GM19193 (cell line): Measurements from ENCODE around the gene MAML3.

Experiments
- POLR2A ChIP-seq: IDR thresholded peaks from 4 replicates; pipeline ENCODE4 v1.6.1; 2011; ENCODE audit not compliant: insufficient read depth, insufficient read length; ENCODE audit errors: extremely low read depth

The MAML3 gene

DNA sequence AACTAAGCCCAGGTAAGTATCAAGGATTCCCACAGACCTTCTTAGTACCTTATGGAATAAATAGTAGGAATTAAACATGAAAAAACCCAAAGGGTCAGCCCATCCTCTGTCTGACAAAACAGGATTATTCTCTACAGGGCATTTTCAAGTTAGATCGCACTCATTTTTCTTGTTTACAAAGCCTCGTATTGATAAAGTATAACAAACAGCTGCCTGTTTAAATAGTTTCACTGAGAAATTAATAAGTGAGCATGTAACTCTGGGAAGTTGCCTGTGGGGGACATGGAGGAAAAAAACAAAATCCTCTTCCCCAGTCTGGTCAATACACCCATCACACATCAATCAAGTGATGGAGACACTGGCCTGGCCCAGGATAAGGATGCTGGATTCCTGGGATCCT lies 48.5 kb downstream of the MAML3 start:
- TF ChIP-seq POLR2A, result no peak

DNA sequence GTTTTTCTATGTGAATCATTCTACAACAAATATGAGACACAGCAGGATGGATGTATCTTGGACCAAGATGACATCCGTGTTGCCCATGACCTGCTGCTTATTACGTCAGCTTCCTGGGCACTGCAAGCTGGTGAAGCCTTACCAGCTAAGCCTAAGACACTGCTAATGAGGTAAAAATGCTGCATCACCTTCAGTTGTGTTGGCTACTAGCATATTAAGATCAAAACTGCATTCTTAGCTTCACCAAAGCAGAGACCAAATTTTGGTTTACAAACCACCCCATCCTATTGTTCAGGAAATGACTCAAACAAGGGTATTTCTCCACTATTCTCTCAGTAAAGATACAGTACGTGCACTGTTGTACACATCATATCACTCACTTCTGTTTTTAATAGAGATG lies 50.3 kb downstream of the MAML3 start:
- TF ChIP-seq POLR2A, result no peak

DNA sequence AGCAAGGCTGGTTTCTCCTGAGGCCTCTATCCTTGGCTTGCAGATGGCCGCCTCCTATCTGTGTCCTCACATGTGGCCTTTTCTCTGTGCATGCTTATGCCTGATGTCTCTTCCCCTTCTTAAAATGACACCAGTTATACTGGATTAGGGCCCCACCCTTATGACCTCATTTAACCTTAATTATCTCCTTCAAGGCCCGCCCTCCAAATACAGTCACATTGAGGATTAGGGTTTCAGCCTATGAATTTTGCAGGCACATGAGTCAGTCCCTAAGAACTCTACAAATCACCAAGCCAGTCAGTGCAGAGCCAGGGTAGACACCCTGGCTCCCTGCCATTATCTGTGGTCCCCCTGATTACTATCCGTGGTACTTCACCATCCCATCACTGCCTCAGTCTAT lies 51.6 kb downstream of the MAML3 start:
- TF ChIP-seq POLR2A, result no peak

DNA sequence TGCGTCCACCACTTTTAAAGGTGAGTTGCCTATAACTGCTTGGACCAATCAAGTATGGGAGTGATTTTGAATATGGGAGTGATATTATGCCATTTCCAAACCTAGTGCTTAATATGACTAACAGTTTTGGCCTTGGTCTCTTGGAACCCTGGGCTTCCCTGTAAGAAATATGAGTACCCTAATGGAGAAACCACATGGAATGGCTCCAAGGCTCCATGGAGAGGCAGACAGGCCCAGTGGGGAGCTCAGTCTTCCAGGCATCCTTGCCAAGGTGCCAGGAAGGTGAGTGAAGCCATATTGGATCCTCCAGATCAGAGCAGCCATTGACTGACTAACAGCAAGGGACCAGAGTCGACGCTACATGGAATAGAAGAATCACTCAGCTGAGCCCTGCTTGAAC lies 53.2 kb downstream of the MAML3 start:
- TF ChIP-seq POLR2A, result no peak

DNA sequence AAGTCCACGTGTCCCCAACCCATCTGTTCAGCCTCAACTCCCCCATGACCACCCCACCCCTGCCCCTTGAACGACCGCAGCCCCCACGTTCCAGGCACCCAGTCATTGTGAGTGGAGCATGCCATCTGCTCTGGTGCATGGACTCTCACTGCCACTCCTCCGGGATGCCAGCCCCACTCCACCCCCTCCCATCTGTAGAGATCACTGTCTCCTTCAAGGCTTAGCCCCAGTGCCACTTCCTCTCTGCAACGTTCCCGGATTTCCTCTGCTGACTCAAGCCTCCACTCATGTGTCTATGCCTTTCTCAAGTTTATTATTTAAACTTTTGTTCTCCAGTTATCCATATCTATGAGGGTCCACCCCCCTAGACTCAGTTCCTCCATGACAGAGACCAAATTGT lies 54.0 kb downstream of the MAML3 start:
- TF ChIP-seq POLR2A, result no peak

DNA sequence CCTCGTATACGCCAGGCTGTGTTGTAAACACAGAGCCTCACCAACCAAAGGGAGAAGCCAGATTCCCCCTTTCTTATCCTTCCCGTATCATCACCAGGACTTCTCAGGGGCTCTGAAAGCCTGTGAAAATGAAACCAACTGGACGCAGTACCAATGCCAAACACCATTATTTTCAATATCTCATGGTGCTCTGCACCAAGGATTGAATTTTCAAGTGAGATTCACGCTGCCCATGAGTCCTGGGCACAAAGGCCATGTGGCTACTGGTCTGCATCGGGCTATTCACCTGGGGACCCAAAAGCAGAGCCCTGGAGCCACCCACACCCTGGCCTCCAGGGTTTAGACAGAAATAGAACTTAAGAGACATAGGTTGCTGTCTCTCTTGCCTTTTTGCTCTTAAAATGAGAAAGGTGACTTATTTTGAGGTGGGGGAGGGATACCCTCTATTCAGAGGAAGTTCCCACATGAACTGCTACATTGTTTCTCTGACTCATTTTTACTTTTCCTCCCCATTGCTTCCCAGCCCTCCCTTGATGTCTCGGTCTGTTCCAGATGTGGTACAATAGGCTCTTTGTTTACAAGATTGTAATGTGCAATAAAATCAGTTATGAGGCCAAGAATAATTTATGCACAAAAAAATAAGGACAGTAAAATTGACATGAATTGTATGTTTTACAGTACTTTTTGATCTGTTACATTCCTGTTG lies 55.4 kb downstream of the MAML3 start:
- no peak for TF ChIP-seq POLR2A

DNA sequence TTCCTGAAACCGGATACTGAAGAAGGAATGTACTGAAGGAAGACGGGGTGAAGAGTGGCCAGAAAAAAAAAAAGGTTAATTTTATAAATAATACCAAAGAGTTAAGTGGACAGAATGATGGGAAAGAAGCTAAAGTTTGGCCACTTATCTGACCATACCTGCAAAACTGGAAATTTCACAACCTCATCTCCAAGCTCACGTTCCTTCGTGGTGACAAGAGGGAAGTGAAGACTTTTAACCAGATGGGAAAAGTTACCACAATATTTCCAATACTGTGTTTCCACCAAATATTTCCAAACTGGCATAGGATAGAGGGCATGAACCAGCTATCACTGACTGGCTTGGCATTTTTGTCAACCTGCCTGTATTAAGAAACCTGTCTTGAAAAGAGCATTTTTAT lies 56.4 kb downstream of the MAML3 start:
- no peak for TF ChIP-seq POLR2A

DNA sequence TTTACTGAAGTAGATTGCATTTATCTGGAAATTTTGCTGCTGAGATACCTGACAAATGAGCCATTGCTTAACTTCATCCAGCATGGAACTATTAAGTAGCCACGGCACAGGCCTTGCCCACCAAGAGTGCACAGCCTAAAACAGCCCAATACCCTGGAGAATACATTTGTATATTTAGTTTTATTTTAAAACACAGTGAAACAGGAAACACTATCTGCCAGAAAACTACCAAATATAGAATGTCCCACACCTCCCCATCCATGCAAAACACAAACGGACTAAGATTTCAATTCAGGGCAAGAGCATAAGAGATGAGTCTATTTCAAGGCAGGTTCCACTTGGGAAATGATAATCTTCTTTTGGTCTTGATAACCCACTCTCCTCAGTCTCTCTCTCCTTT lies 57.1 kb downstream of the MAML3 start:
- TF ChIP-seq POLR2A, result no peak

DNA sequence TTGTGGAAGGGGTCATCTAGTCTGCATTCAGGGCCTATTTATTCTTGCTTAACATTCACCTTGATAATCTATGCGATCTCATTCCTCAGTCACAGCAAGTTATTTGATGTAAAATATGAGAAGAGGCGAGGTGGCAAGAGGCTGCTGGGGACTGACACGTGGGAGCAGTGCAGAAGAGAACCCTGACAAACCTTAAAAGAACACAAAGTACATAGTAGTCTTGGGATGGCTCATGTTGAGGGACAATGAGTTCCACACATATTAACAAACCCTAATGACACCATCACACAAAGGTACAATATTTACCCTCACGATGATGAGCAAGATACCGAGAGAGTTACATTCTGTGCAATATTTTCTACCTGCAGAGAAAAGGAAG lies 57.5 kb downstream of the MAML3 start:
- no peak for TF ChIP-seq POLR2A

DNA sequence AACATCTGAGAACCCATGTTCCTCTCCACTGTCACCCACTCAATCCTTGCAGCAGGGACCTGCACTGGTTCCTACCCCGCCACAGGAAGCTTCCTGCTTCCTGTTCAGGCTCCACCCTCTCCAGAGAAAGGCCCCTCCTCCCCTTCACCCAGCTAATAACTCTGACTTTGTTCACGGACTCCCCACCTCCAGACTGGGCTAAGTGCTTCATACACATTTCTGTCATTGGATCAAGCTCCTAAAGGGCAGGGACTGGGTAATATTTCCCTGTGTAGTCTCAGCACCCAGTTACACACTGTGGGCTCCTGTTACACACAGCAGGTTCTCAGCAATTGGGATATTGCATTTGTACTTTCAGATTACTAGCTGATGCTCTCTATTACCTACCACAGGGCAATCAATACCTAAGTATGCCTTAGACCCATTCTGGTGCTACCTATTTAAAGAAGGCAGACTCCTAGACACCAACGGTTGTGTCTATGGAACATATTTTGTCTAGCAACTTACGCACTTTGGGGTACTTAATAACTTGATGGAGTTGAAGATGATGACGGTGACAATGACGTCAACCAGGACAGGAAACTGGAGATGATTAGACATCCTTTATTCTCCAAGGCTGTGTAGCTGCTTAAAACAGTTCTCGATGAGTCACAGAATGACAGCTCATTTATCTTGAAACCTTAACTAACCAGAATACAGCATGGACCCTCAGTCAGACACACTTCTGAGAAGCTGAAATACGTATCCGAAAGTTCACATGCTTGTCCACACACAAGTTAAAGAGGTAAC lies 58.1 kb downstream of the MAML3 start:
- TF ChIP-seq POLR2A, result no peak

DNA sequence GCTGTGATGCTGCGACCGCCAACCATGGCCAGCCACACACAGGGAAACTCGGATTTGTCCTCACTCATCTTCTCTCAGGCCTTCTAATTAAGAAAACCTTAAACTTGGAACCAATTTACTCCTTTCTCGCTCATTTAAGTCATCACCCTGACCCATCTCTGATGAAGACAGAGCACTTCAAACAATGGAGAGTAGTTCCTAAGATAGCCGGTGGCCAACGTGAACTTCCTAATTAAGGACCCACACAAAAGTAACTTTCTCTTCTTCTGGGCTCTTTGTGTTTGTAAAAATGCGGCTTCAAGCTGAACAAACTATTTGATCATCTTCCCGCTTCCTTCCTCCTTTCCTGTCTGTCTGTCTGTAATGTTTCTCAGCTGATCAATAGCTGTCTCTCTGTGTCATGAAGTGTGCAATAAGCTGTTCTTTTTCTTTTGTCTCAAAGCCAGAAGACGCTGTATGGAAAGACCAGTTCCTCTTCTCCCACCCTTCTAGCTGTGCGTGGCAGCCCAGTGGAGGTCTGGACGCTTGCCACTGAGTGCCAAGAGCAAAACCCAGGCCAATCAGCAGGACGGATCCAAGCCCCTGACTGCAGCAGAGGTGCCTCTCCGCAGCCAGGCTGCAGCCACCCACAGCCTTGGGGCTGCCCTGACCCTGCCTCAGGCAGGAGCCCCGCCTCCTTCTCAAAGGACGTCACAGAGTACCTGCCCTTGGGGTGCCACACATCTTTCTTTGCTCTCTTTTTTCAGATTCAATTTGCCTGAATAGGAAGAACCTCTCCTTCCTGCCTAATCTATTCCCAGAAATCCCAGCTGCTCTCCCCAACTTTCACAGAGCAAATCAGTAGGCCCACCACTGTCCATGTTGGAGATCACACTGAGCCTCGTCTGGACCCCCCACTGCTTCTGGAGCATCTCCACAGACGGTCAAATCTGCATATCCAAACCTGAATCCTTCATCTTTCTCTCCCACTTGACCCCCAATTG lies 59.3 kb downstream of the MAML3 start:
- no peak for TF ChIP-seq POLR2A

DNA sequence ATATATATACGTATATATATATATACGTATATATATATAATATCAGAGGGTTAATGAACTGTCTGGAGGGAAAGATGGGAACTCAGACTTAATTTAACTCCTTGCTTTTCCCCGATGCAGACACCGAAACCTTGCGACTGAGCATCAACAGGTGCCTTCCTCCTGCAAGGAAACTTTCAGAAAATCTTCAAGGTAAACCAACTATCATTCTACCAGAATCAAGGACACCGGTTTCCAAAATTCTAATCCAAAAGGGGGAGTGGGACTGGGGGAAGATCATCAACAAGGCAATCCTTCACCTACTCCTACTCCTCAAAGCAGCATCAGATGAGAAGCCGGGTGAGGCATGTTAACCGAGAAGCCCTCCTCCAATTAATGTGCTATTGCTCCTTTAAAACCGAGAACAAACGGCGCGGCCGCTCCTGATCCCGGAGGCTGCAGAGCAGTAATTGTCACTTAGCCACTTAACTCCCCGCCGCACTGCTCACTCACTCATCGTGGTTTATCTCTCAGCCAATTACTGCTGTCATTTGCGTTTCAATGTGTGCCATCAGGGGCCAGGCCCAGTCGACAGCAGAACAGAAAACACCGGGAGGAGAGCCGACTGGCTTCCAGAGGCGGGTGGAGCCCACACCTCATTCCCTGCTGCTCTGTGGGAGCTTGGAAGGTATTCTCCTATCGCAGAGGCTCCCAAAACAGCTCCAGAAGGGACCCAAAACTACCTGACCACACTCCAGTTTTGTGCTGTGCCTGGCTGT lies 61.7 kb downstream of the MAML3 start:
- no peak for TF ChIP-seq POLR2A

DNA sequence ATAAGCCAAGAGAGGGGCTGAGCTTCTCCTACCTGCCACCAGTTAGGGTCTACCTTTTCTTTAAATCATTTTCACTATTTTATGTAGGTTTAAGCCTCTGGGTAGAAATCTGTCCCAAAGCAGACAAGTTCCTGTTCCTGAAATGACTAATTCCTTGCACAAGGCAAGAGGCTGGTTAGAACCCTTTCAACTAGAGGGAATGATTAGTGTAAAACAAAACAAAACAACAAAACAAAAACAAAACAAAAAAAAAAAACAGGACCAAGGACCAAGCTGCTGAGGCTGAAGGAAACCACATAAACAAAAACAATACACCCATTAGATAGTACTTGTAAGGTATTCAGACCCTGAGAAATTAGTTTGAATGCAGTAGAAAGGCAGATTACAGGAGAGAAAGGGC lies 62.7 kb downstream of the MAML3 start:
- TF ChIP-seq POLR2A, result no peak

DNA sequence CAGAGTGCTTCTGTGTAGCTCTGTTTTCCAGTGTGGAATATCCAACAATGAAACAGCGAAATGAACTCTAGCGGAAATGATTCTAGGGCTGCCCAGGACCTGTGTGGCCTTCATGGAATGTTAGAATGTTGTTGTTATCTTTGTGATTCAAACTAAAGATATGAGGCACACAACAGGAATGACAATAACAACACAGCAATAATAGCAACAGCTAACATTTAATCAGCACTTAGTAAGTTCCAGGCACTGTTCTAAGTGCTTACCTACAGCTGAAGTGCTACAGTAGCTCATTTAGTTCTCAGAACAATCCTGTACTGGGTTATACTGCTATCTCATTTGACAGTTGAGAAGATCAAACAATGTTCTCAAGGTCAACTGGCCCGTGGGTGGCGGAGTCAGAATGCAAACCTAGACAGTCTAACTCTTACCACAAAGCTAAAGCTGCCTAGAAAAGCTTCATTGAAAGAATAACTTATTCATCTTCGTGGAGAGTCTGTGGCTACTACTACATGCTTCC lies 63.7 kb downstream of the MAML3 start:
- TF ChIP-seq POLR2A, result no peak
